ENCODE data around the gene OR52I1. TPM values are rescaled to one million over a fixed set of nuclear protein-coding genes. Genes with fewer than 3 reads are reported as not detected.

The OR52I1 gene
- total RNA-seq, 4 donors from 2014 or later = not detected

DNA sequence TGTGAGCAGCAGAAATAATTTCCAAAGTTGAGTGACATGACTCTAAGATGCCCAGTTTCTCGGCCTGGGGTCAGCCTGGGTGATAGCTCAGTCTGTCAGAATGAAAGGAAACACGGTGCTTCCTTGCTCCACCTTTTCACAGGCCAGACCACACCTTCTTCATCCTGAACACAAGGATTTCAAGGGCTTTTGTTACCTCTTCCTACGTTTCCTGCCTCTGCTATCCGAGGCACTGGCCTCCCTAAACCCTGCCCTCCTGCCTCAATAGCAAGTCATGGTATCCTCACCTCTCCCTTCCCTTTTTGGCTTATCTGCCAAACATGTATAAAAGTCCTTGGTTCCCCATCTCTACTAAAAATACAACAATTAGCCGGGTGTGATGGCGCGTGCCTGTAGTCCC, 48.2 kb downstream of the OR52I1 start:
- intact Hi-C loops (cut with DNase I; ENCODE audit: low total_unique reads) = no loop called here
- in situ Hi-C loops (cut with MboI; ENCODE audit: low sequenced_read_pairs in 4 of 4) = loop anchor here in 2 of 4 donors (25.0 kb wide), 3 partner anchors 345 to 1170 kb away; partner anchors contain the start of genes OR51L1 (in 1 of the 2) and OR52N2 (in 1 of the 2)

DNA sequence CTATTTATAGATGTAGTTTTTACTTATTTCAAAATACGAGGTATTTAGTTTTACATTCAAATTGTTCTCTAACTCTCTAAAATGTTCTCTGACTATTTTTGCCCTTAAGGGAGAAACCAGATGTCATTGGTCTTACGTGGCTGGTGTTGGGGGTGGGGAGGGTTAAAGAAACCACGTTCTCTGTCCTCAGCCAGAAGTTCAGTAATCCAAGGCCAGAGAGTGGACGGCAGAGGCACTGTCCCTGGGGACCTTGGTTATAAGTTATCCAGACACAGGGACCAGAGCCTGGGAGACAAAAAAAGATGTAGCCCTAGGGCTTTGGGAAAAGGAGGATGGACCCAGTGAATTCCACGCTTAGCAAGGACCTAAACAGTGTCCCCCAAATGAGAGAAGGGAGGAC, 49.2 kb downstream of the OR52I1 start:
- Histone ChIP-seq H3K9me3 (no peaks in the 10 kb centered on the region), H3K27ac (peak overlapping the region in 3 of 4 donors; percentile 41 to 59 (median 56)), H3K4me1 (peaks cover 14 to 15% of the 10 kb centered on the region in 2 donors), H3K27me3 (no peaks in the 10 kb centered on the region), H3K36me3 (no peaks in the 10 kb centered on the region), H3K4me3 (peak overlapping the region in 1 of 4 donors; percentile 44)
- no peak for DNase-seq
- intact Hi-C loops (cut with DNase I; ENCODE audit: low total_unique reads) (no loop called here), in situ Hi-C loops (cut with MboI; ENCODE audit: low sequenced_read_pairs in 4 of 4) (loop anchor here in 2 of 4 donors (25.0 kb wide), 3 partner anchors 344 to 1169 kb away; partner anchors contain the start of genes OR51L1 (in 1 of the 2) and OR52N2 (in 1 of the 2))
- TF ChIP-seq, protein P1, sequence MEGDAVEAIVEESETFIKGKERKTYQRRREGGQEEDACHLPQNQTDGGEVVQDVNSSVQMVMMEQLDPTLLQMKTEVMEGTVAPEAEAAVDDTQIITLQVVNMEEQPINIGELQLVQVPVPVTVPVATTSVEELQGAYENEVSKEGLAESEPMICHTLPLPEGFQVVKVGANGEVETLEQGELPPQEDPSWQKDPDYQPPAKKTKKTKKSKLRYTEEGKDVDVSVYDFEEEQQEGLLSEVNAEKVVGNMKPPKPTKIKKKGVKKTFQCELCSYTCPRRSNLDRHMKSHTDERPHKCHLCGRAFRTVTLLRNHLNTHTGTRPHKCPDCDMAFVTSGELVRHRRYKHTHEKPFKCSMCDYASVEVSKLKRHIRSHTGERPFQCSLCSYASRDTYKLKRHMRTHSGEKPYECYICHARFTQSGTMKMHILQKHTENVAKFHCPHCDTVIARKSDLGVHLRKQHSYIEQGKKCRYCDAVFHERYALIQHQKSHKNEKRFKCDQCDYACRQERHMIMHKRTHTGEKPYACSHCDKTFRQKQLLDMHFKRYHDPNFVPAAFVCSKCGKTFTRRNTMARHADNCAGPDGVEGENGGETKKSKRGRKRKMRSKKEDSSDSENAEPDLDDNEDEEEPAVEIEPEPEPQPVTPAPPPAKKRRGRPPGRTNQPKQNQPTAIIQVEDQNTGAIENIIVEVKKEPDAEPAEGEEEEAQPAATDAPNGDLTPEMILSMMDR (IDR thresholded peaks at IDR 0.05 in 4 of 5, conservative IDR thresholded peaks at IDR 0.05 in 1 of 5) = no peak
- TF ChIP-seq POLR2A (IDR thresholded peaks at IDR 0.05) = no peak
- ATAC-seq = peak; percentile 27 to 51

More for the DNA sequence above, 48.2 kb downstream of the OR52I1 start:
- TF ChIP-seq POLR2A (IDR thresholded peaks at IDR 0.05) = no peak
- TF ChIP-seq, protein P1 (IDR thresholded peaks at IDR 0.05 in 4 of 5, conservative IDR thresholded peaks at IDR 0.05 in 1 of 5) = no peak
- peak overlapping the region in 3 of 4 donors; percentile 41 to 59 (median 56) for H3K27ac ChIP-seq
- H3K4me1 ChIP-seq = peaks cover 10 to 15% of the 10 kb centered on the region in 2 donors
- no peak overlapping the region for H3K4me3 ChIP-seq
- no peaks in the 10 kb centered on the region for H3K36me3 ChIP-seq
- DNase-seq (no peak), ATAC-seq (no peak)
- H3K9me3 ChIP-seq = no peaks in the 10 kb centered on the region
- no peaks in the 10 kb centered on the region for H3K27me3 ChIP-seq

DNA sequence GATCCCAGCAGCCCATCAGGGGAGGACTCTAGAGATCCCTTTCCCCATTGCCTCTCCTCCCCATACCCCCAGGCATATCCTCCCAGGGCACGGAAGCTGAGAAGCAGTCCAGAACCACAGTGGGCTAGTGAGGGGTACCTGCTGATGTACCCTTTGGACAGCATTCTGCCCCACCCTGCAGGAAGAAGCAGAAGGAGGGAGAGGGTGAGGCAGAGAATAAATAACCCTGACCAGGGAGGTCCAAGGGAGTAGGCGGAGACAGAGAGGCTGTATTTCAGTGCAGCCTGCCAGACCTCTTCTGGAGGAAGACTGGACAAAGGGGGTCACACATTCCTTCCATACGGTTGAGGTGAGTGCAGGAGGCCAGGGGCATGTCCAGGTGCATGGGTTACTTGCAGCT, 49.8 kb downstream of the OR52I1 start, which contains the start of gene OR51E1:
Gene OR51E1 (plus strand): TSS at position 301 of the 400 bp plus-strand sequence. CDS start 8,545 bp downstream, outside the sequence.
- H3K27ac ChIP-seq = peak within 1 kb of the TSS in 3 of 4 donors; percentile 41 to 59 (median 56)

DNA sequence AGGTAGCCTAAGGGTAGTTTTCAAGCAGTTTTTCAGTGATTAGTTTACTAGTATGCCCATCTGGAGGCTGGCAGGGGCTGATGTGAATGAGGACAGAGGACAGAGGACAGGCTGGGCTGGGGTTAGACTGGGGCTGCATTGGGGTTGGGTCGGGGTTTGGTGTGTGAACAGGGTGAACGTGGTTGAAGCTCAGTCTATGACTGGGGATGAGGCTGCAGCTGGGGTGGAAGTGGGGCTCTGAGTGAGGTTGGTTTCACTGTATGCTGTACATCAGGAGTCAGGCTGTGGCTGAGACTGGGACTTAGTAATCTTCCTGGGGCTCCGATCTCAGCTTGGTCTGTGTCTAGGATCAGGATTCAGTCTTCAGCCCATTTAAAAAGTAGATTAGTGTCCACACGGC, 50.4 kb downstream of the OR52I1 start:
- H3K4me1 ChIP-seq = peaks cover 15% of the 10 kb centered on the region in 2 donors
- in situ Hi-C loops (cut with MboI; ENCODE audit: low sequenced_read_pairs in 4 of 4) = loop anchor here in 2 of 4 donors (25.0 kb wide), 3 partner anchors 343 to 1168 kb away; partner anchors contain the start of genes OR51L1 (in 1 of the 2) and OR52N2 (in 1 of the 2)
- intact Hi-C loops (cut with DNase I; ENCODE audit: low total_unique reads) = no loop called here

More for the DNA sequence above, 49.8 kb downstream of the OR52I1 start, which contains the start of gene OR51E1:
- ATAC-seq (no peak), DNase-seq (no peak)
- no peak for TF ChIP-seq POLR2A (IDR thresholded peaks at IDR 0.05)
- TF ChIP-seq, protein P1 (IDR thresholded peaks at IDR 0.05 in 4 of 5, conservative IDR thresholded peaks at IDR 0.05 in 1 of 5) = no peak
- intact Hi-C loops (cut with DNase I; ENCODE audit: low total_unique reads) = no loop called here
- H3K4me1 ChIP-seq = peaks cover 15% of the 10 kb centered on the region in 2 donors
- no peaks in the 10 kb centered on the region for H3K27me3 ChIP-seq
- in situ Hi-C loops (cut with MboI; ENCODE audit: low sequenced_read_pairs in 4 of 4) = loop anchor here in 2 of 4 donors (25.0 kb wide), 3 partner anchors 344 to 1169 kb away; partner anchors contain the start of genes OR51L1 (in 1 of the 2) and OR52N2 (in 1 of the 2)
- no peaks in the 10 kb centered on the region for H3K9me3 ChIP-seq
- no peaks in the 10 kb centered on the region for H3K36me3 ChIP-seq
- H3K4me3 ChIP-seq = peak within 1 kb of the TSS in 3 of 4 donors; percentile 10 to 44 (median 31)

More for the DNA sequence above, 50.4 kb downstream of the OR52I1 start:
- H3K36me3 ChIP-seq = no peaks in the 10 kb centered on the region
- no peaks in the 10 kb centered on the region for H3K9me3 ChIP-seq
- no peak for TF ChIP-seq POLR2A (IDR thresholded peaks at IDR 0.05)
- TF ChIP-seq, protein P1 (IDR thresholded peaks at IDR 0.05 in 4 of 5, conservative IDR thresholded peaks at IDR 0.05 in 1 of 5) = no peak
- no peaks in the 10 kb centered on the region for H3K27me3 ChIP-seq
- DNase-seq (no peak), ATAC-seq (no peak)
- H3K4me3 ChIP-seq = peak overlapping the region in 3 of 4 donors; percentile 10 to 44 (median 31)
- peak overlapping the region in 2 of 4 donors; percentile 41 to 59 for H3K27ac ChIP-seq

Other genes starting within 250 kb of the OR52I1 start
- gene OR52B4, start 225.7 kb upstream of the OR52I1 start, total RNA-seq = not detected
- gene TRIM21, start 200.3 kb upstream of the OR52I1 start, total RNA-seq = 1 to 10 TPM; 1.6 to 9.0 (median 4.2) TPM
- not detected for gene OR52K2, start 144.7 kb upstream of the OR52I1 start, total RNA-seq
- gene OR52K1, start 111.4 kb upstream of the OR52I1 start, total RNA-seq = not detected
- not detected for gene OR52M1, start 48.8 kb upstream of the OR52I1 start, total RNA-seq
- not detected for gene OR52I2, start 12.3 kb upstream of the OR52I1 start, total RNA-seq
- gene TRIM68, start 14.2 kb downstream of the OR52I1 start, total RNA-seq = 1 to 10 TPM; 5.8 to 6.3 (median 6.0) TPM
- not detected for gene OR51D1, start 43.4 kb downstream of the OR52I1 start, total RNA-seq
- 1 to 10 TPM in 1 of 4 donors, under 1 TPM in 3; 0.12 to 1.2 (median 0.25) TPM for gene OR51E1, start 49.9 kb downstream of the OR52I1 start, total RNA-seq
- under 1 TPM in 1 of 4 donors, not detected in 3; 0.24 TPM for gene OR51E2, start 103.8 kb downstream of the OR52I1 start, total RNA-seq
- not detected for gene MMP26, start 110.7 kb downstream of the OR52I1 start, total RNA-seq
- not detected for gene OR51F1, start 175.9 kb downstream of the OR52I1 start, total RNA-seq
- not detected for gene OR52R1, start 210.3 kb downstream of the OR52I1 start, total RNA-seq
- not detected for gene OR51F2, start 227.3 kb downstream of the OR52I1 start, total RNA-seq

Data from gastrocnemius medialis (tissue), 4 donors.